Uterus (tissue), 4 donors: ENCODE measurements around the gene CCDC88A. TPM values are rescaled to one million over a fixed set of nuclear protein-coding genes. Genes with fewer than 3 reads are reported as not detected.

Source experiments
- DNase-seq, 2 donors: peaks; one replicate each; pipeline ENCODE4 v3.0.0-alpha.2; 2019 to 2020
- H3K27ac ChIP-seq, 2 donors: fragments of 200-600 bp; sonication (generic); 1 replicate in 1 of 2; 2 replicates in 1 of 2; pipeline ENCODE4 v1.5.1; 2016 to 2018
- H3K27me3 ChIP-seq, 2 donors: fragments of 200-600 bp; sonication (generic); one replicate each; pipeline ENCODE4 v1.5.1; 2018 to 2019; ENCODE audit warnings: control low read depth in 1 of 2
- H3K36me3 ChIP-seq, 2 donors: fragments of 200-600 bp; sonication (generic); one replicate each; pipeline ENCODE4 v1.5.1; 2019; ENCODE audit warnings: control low read depth in 1 of 2
- H3K4me1 ChIP-seq, 2 donors: fragments of 200-600 bp; sonication (generic); one replicate each; pipeline ENCODE4 v1.5.1; 2018 to 2019; ENCODE audit warnings: control low read depth in 1 of 2
- H3K4me3 ChIP-seq, 2 donors: fragments of 200-600 bp; sonication (generic); 1 replicate in 1 of 2; 2 replicates in 1 of 2; pipeline ENCODE4 v1.5.1; 2018 to 2019; ENCODE audit warnings: mild to moderate bottlenecking in 1 of 2
- H3K9me3 ChIP-seq, 2 donors: fragments of 200-600 bp; sonication (generic); one replicate each; pipeline ENCODE4 v1.5.1; 2019; ENCODE audit warnings: control low read depth in 1 of 2
- POLR2A ChIP-seq, 2 donors: fragments of 450-650 bp; IDR thresholded peaks; one replicate each; pipeline ENCODE4 v1.6.1; 2016; ENCODE audit warnings: antibody characterized with exemption in 2 of 2, mild to moderate bottlenecking in 1 of 2, moderate library complexity in 1 of 2
- intact Hi-C: fragments of 100-400 bp; cut with DNase I; formaldehyde crosslinking; loops from one replicate; pipeline ENCODE4 v1.15.1; 2023; ENCODE audit warnings: low total_unique reads
- total RNA-seq, 4 donors: library from RNA; depleted of rRNA in 3 of 4; stranded (reverse); fragments of >200 nt in 3 of 4; gene quantifications; one replicate each; pipeline versions ENCODE4 v1.1.0 to v1.2.4, GENCODE V29; 2014 to 2023
- TF ChIP-seq, protein P1 (sequence below), 4 experiments: fragments of 200-600 bp in 2 of 4; fragments of 450-650 bp in 2 of 4; sonication (generic) in 2 of 4; IDR thresholded peaks; one replicate each; pipeline ENCODE4 v1.5.1; 2016 to 2019; ENCODE audit warnings: antibody characterized with exemption in 4 of 4, mild to moderate bottlenecking in 2 of 4, moderate library complexity in 1 of 4
- donor health status: DM: yes; HTN: yes; CAD: no.

Gene CCDC88A
- total RNA-seq, 4 donors from 2014 or later, result 34.1 to 152 (median 49.9) TPM

DNA sequence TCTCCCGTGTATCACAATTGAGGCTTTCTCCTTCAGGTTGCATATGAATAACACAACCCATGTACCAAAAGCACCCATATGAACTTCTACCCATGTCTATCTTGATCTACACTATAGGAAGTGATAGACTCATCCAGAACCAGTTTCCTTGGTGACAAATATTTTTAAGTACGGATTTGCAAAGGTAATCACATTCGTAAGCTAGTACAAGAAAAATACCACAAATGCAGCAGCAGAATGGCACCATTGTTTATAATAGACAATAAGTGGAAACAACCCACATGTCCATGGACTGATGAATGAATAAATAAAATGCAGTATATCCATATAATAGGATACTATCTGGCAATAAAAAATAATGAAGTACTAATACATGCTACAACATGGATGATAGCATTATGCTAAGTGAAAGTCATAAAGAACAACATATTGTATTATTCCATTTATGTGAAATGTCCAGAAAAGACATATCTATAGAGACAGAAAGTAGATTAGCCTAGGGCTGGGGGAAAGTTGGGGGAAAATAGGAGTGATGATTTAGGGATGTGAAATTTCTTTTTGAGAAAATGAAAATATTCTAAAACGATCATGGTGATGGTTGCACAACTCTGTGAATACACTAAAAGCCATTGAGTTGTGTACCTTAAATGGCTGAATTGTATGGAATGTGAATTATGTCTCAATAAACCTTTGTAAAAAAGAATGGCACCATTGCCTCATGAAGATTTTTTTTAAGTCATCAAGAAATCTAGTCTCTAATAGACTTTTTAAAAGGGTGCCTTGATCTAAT is 3.4 kb upstream of the CCDC88A start:
- no peaks in the 10 kb centered on the region for H3K4me1 ChIP-seq
- H3K27ac ChIP-seq, result no peak overlapping the region
- no peaks in the 10 kb centered on the region for H3K36me3 ChIP-seq
- no peak for DNase-seq
- H3K4me3 ChIP-seq, result no peak overlapping the region
- H3K9me3 ChIP-seq, result no peaks in the 10 kb centered on the region
- no peak for TF ChIP-seq POLR2A (IDR thresholded peaks at IDR 0.05)
- TF ChIP-seq, protein P1, sequence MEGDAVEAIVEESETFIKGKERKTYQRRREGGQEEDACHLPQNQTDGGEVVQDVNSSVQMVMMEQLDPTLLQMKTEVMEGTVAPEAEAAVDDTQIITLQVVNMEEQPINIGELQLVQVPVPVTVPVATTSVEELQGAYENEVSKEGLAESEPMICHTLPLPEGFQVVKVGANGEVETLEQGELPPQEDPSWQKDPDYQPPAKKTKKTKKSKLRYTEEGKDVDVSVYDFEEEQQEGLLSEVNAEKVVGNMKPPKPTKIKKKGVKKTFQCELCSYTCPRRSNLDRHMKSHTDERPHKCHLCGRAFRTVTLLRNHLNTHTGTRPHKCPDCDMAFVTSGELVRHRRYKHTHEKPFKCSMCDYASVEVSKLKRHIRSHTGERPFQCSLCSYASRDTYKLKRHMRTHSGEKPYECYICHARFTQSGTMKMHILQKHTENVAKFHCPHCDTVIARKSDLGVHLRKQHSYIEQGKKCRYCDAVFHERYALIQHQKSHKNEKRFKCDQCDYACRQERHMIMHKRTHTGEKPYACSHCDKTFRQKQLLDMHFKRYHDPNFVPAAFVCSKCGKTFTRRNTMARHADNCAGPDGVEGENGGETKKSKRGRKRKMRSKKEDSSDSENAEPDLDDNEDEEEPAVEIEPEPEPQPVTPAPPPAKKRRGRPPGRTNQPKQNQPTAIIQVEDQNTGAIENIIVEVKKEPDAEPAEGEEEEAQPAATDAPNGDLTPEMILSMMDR (IDR thresholded peaks at IDR 0.05), result no peak
- no peaks in the 10 kb centered on the region for H3K27me3 ChIP-seq
- intact Hi-C loops, result no loop called here

DNA sequence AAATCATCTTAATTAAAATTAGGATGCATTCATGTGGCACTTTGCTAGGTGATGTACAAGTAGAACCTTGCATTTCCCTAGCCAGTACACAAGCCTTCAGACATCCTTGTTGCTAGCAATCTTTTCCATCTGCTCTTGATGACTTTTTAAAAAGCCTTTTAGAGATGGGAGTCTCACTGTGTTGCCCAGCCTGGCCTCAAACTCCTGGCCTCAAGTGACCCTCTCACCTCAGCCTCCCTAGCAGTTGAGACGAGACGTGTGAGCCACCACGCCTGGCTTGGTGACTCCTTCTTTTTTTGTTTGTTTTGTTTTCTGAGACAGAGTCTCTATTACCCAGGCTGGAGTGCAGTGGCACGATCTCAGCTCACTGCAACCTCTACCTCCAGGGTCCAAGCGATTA is 1.7 kb upstream of the CCDC88A start:
- Histone ChIP-seq H3K27me3 (no peaks in the 10 kb centered on the region), H3K9me3 (no peaks in the 10 kb centered on the region), H3K4me1 (no peaks in the 10 kb centered on the region), H3K4me3 (no peak overlapping the region), H3K36me3 (no peaks in the 10 kb centered on the region), H3K27ac (no peak overlapping the region)
- intact Hi-C loops, result no loop called here
- TF ChIP-seq, protein P1 (IDR thresholded peaks at IDR 0.05), result no peak
- TF ChIP-seq POLR2A (IDR thresholded peaks at IDR 0.05), result no peak
- no peak for DNase-seq

DNA sequence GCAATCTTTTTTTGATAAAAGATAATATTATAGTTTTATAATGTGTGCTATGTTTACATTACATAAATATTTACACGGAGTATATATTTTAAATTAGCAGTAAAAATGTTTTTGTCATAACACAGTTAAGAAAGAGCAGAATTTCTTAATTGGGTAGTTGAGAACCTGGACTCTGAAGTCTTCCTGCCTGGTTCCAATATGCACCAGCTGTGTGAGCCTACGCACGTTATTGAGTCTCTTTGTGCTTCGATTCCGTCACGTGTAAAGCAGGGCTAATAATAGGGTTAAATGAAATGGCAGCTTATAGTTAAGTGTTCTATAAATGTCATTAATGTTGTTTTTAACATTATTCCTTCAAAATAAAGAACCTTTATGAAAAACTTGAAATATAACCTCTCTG is 1.2 kb upstream of the CCDC88A start:
- Histone ChIP-seq H3K4me1 (no peaks in the 10 kb centered on the region), H3K36me3 (no peaks in the 10 kb centered on the region), H3K4me3 (peak overlapping the region; percentile 66 to 93), H3K27ac (peak overlapping the region in 1 of 2 donors; percentile 93), H3K27me3 (no peaks in the 10 kb centered on the region), H3K9me3 (no peaks in the 10 kb centered on the region)
- no peak for TF ChIP-seq POLR2A (IDR thresholded peaks at IDR 0.05)
- TF ChIP-seq, protein P1 (IDR thresholded peaks at IDR 0.05), result no peak
- intact Hi-C loops, result no loop called here
- no peak for DNase-seq

DNA sequence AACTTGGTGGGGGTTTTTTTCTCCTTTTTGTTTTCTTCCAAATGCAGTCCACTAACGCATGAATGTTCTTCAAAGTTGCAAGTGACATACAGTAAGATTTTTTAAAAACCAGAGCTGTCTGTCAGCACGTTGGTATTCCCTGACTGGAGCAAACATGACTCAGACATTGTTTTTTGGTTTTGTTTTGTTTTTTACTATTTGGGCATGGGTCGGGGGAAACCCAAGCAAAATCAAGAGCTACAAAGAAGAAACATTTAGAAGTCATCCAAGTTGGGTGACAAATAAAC is 726 bp upstream of the CCDC88A start:
- Histone ChIP-seq H3K4me1 (no peaks in the 10 kb centered on the region), H3K36me3 (no peaks in the 10 kb centered on the region), H3K27ac (peak overlapping the region; percentile 93 to 94), H3K4me3 (peak overlapping the region; percentile 66 to 93), H3K27me3 (no peaks in the 10 kb centered on the region), H3K9me3 (no peaks in the 10 kb centered on the region)
- intact Hi-C loops, result no loop called here
- TF ChIP-seq POLR2A (IDR thresholded peaks at IDR 0.05), result no peak
- TF ChIP-seq, protein P1 (IDR thresholded peaks at IDR 0.05), result no peak
- DNase-seq, result no peak

DNA sequence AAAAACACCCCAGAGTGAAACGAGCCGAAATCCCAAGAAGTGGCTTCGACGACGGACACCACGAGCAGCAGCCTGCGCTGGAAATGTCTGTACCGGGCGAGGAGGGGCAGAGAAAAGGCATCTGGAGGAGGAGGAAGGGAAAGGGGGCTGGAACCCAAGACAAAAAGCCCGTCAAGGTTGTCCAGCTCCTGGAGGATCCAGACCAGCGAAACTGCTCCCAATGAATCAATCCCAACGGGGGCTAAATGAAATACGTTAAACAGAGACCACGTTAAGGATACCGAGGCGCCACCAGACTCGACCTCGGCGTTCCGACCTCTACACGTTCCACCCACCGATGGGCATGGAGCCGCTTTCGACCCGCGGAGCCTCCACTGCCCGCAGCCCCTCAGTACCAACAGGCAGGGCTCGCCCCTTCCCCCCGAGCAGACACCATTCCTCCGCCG is 400 bp downstream of the CCDC88A start:
- no peaks in the 10 kb centered on the region for H3K9me3 ChIP-seq
- H3K27me3 ChIP-seq, result no peaks in the 10 kb centered on the region
- H3K36me3 ChIP-seq, result no peaks in the 10 kb centered on the region
- TF ChIP-seq, protein P1 (IDR thresholded peaks at IDR 0.05), result no peak
- no peak for TF ChIP-seq POLR2A (IDR thresholded peaks at IDR 0.05)
- no peak for DNase-seq
- no peaks in the 10 kb centered on the region for H3K4me1 ChIP-seq
- intact Hi-C loops, result no loop called here
- peak overlapping the region; percentile 66 to 93 for H3K4me3 ChIP-seq
- peak overlapping the region; percentile 93 to 94 for H3K27ac ChIP-seq
